Omental fat pad (tissue), 4 donors: ENCODE measurements around the gene SASH3. TPM values are rescaled to one million over a fixed set of nuclear protein-coding genes. Genes with fewer than 3 reads are reported as not detected.
A peak's percentile ranks its signal among the peaks of the same experiment; 100 is the strongest.

Experiments
- ATAC-seq: fragments of 150-250 bp; one replicate; pipeline ENCODE4 v1.9.1; 2016; ENCODE audit warnings: mild to moderate bottlenecking, moderate library complexity; ENCODE audit not compliant: low FRiP score
- DNase-seq: peaks from one replicate; pipeline ENCODE4 v3.0.0-alpha.2; 2019; ENCODE audit warnings: low spot score
- total RNA-seq, 4 donors: library from RNA; depleted of rRNA; stranded (reverse); fragments of >200 nt; gene quantifications; one replicate each; pipeline ENCODE4 v1.1.0, GENCODE V29; 2016
- TF ChIP-seq, protein P1 (sequence below), 3 donors: fragments of 450-650 bp; IDR thresholded peaks; one replicate each; pipeline ENCODE4 v1.5.1; 2016 to 2017; ENCODE audit warnings: antibody characterized with exemption in 3 of 3, mild to moderate bottlenecking in 3 of 3, moderate library complexity in 2 of 3

SASH3 gene
- total RNA-seq, 4 donors from 2014 or later: 9.4 to 26.7 (median 20.6) TPM

DNA sequence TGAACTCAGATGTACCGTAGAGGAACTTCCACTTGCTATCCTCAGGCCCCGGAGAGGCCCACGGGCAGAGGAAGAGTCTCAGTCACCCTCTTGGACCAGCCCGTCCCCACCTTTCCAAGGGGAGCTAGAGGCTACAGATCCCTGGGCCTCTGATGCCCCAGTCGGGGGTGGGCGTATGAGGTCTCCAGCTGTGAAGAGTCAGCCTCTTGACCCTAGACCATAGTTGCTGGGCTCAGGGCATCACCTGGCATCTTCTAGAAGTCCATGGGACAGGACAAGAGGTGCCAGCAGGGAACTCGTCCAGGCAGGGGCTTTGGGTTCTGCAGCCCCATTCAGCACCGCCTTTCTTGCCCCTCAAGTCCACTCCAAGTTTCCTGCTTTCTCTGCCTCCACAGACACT, 11.6 kb downstream of the SASH3 start:
- TF ChIP-seq, protein P1, sequence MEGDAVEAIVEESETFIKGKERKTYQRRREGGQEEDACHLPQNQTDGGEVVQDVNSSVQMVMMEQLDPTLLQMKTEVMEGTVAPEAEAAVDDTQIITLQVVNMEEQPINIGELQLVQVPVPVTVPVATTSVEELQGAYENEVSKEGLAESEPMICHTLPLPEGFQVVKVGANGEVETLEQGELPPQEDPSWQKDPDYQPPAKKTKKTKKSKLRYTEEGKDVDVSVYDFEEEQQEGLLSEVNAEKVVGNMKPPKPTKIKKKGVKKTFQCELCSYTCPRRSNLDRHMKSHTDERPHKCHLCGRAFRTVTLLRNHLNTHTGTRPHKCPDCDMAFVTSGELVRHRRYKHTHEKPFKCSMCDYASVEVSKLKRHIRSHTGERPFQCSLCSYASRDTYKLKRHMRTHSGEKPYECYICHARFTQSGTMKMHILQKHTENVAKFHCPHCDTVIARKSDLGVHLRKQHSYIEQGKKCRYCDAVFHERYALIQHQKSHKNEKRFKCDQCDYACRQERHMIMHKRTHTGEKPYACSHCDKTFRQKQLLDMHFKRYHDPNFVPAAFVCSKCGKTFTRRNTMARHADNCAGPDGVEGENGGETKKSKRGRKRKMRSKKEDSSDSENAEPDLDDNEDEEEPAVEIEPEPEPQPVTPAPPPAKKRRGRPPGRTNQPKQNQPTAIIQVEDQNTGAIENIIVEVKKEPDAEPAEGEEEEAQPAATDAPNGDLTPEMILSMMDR (IDR thresholded peaks at IDR 0.05): no peak
- ATAC-seq (no peak), DNase-seq (no peak)

GRCh38 chrX:129791961-129792570, 12.3 kb downstream of the SASH3 start:
- TF ChIP-seq, protein P1 (IDR thresholded peaks at IDR 0.05): no peak
- no peak for ATAC-seq
- DNase-seq: no peak

- ATAC-seq (no peak), DNase-seq (no peak)
- TF ChIP-seq, protein P1 (IDR thresholded peaks at IDR 0.05): no peak
Measured at GRCh38 chrX:129792586-129793291, 13.0 kb downstream of the SASH3 start.

- peak; percentile 6 for ATAC-seq
- TF ChIP-seq, protein P1 (IDR thresholded peaks at IDR 0.05): no peak
- DNase-seq: no peak
Measured at GRCh38 chrX:129793604-129794191, 13.9 kb downstream of the SASH3 start.

DNA sequence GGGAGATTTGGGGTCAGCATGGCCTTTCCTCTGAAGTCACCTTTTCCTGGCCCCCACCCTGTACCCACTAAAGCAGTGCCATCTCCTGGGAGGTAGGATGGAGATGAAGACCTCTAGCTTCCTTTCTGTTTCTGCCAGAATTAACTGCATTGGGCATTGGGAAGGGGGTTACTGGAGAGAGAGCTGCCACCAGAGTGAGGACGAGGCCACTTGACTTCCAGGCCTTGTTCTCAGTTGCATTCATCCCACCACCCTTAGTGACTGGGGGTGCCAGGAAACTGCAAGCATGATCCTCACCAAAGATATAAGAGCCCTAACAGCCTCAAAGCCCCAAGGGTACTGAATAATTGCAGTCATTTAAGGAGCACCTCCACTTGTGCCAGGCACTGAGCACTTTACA, 15.8 kb downstream of the SASH3 start:
- no peak for DNase-seq
- TF ChIP-seq, protein P1 (IDR thresholded peaks at IDR 0.05): no peak
- ATAC-seq: no peak

- TF ChIP-seq, protein P1 (IDR thresholded peaks at IDR 0.05): no peak
- DNase-seq (no peak), ATAC-seq (no peak)
Measured at GRCh38 chrX:129797251-129797906, 17.6 kb downstream of the SASH3 start.
